Esophagus squamous epithelium (tissue), 4 donors: ENCODE data around the gene UAP1L1.

ENCODE experiments used
- POLR2A ChIP-seq, 4 donors: fragments of 450-650 bp; IDR thresholded peaks; one replicate each; pipeline ENCODE4 v1.6.1; 2017; ENCODE audit warnings: antibody characterized with exemption in 4 of 4, mild to moderate bottlenecking in 4 of 4, moderate library complexity in 3 of 4
- TF ChIP-seq, protein P1 (sequence below), 6 experiments: fragments of 450-650 bp in 4 of 6; fragments of 200-600 bp in 2 of 6; sonication (generic) in 2 of 6; IDR thresholded peaks; one replicate each; pipeline ENCODE4 v1.5.1; 2016 to 2019; ENCODE audit warnings: antibody characterized with exemption in 6 of 6, mild to moderate bottlenecking in 4 of 6, moderate library complexity in 4 of 6

DNA sequence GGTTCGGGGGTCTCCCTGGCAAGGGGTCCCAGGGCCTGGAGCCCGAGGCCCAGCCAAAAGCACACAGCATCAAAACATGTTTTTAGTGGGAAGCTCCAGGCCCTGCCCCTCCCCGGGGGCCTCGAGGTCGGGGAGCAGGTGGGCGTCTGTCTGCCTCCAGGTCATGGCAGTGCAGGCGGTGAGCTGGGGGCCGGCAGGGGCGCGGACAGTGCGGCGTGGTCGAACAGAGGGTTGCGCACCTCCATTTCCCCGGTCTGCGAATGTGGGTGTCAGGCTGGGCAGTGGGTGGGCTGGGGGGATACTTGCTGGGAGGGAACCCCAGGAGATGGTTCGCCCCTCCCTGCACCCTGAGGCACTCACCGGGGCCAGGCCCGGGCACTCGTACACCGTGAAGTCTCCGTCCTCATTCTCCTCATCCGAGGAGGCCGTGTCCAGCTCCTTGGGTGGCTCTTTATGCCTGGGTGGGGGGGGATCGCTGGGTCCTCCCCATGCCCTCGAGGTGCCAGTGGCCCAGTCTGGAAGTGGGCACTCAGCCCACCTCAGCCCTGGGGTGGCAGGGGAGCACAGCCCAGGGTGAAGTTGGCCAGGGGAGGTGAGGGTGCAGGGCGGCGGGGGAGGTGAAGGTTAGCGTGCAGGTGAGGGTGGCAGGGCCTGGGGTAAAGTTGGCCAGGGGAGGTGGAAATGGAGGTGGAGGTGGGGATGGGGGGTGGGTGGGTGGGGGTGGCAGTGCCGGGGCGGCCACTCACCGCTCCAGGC, 37.5 kb upstream of the UAP1L1 start:
- TF ChIP-seq, protein P1, sequence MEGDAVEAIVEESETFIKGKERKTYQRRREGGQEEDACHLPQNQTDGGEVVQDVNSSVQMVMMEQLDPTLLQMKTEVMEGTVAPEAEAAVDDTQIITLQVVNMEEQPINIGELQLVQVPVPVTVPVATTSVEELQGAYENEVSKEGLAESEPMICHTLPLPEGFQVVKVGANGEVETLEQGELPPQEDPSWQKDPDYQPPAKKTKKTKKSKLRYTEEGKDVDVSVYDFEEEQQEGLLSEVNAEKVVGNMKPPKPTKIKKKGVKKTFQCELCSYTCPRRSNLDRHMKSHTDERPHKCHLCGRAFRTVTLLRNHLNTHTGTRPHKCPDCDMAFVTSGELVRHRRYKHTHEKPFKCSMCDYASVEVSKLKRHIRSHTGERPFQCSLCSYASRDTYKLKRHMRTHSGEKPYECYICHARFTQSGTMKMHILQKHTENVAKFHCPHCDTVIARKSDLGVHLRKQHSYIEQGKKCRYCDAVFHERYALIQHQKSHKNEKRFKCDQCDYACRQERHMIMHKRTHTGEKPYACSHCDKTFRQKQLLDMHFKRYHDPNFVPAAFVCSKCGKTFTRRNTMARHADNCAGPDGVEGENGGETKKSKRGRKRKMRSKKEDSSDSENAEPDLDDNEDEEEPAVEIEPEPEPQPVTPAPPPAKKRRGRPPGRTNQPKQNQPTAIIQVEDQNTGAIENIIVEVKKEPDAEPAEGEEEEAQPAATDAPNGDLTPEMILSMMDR (IDR thresholded peaks at IDR 0.05): no peak
- no peak for TF ChIP-seq POLR2A (IDR thresholded peaks at IDR 0.05)
